Fibroblast of skin of scalp (primary cell): ENCODE results near the gene CABLES1.

Source experiments
- DNase-seq: peaks from one replicate; pipeline ENCODE4 v3.0.0-alpha.2; 2013

The CABLES1 gene

GRCh38 chr18:23169673-23170044 is 34.4 kb downstream of the CABLES1 start:
- DNase-seq, result no peak

GRCh38 chr18:23170137-23170536 is 34.9 kb downstream of the CABLES1 start:
- no peak for DNase-seq

- no peak for DNase-seq
Measured at GRCh38 chr18:23171581-23172156, 36.4 kb downstream of the CABLES1 start.

- DNase-seq, result no peak
Measured at GRCh38 chr18:23172591-23173380, 37.5 kb downstream of the CABLES1 start.

GRCh38 chr18:23173912-23174311 is 38.6 kb downstream of the CABLES1 start:
- DNase-seq, result peak; percentile 35

- no peak for DNase-seq
Measured at GRCh38 chr18:23176701-23177432, 41.6 kb downstream of the CABLES1 start.

GRCh38 chr18:23177433-23178072 is 42.3 kb downstream of the CABLES1 start:
- DNase-seq, result no peak

- no peak for DNase-seq
Measured at GRCh38 chr18:23178201-23178600, 42.9 kb downstream of the CABLES1 start.

- no peak for DNase-seq
Measured at GRCh38 chr18:23178661-23179081, 43.4 kb downstream of the CABLES1 start.

- DNase-seq, result no peak
Measured at GRCh38 chr18:23179416-23179815, 44.1 kb downstream of the CABLES1 start.

- no peak for DNase-seq
Measured at GRCh38 chr18:23181547-23181946, 46.3 kb downstream of the CABLES1 start.

GRCh38 chr18:23182606-23183005 is 47.3 kb downstream of the CABLES1 start:
- no peak for DNase-seq

GRCh38 chr18:23183411-23184150 is 48.3 kb downstream of the CABLES1 start:
- peak; percentile 66 for DNase-seq

- no peak for DNase-seq
Measured at GRCh38 chr18:23186781-23187180, 51.5 kb downstream of the CABLES1 start.

- DNase-seq, result no peak
Measured at GRCh38 chr18:23188068-23188760, 52.9 kb downstream of the CABLES1 start.

- no peak for DNase-seq
Measured at GRCh38 chr18:23189099-23189498, 53.8 kb downstream of the CABLES1 start.

- DNase-seq, result no peak
Measured at GRCh38 chr18:23189768-23190661, 54.7 kb downstream of the CABLES1 start.

GRCh38 chr18:23191232-23191631 is 55.9 kb downstream of the CABLES1 start:
- no peak for DNase-seq

- no peak for DNase-seq
Measured at GRCh38 chr18:23193742-23194141, 58.5 kb downstream of the CABLES1 start.

- DNase-seq, result peak; percentile 27
Measured at GRCh38 chr18:23194155-23194996, 59.1 kb downstream of the CABLES1 start.
